ENCODE results near the gene GATC.
"Not testable (repeated sequence)": the region's sequence is repeated elsewhere in the genome, so short reads cannot be mapped to it uniquely, and the experiment has no call there.

Gene GATC

GRCh38 chr12:120447992-120448391 is 1.7 kb downstream of the GATC start:
- no peaks in the 10 kb centered on the region for H3K9me3 ChIP-seq (ENCODE audit: control extremely low read depth in 1 of 5, control insufficient read depth in 4 of 5, insufficient read depth in 2 of 5, low read depth in 1 of 5, low read length in 4 of 5)
- H3K36me3 ChIP-seq (ENCODE audit: control insufficient read depth in 4 of 4, insufficient read depth in 4 of 4, low read length in 3 of 4) = peaks cover 8 to 33% (median 22%) of the 10 kb centered on the region in 4 experiments
- H3K27me3 ChIP-seq (replicated peaks in 2 of 5; ENCODE audit: control insufficient read depth in 4 of 5, insufficient read depth in 5 of 5, low read length in 4 of 5) = no peaks in the 10 kb centered on the region
- no peak overlapping the region for H3K27ac ChIP-seq (ENCODE audit: insufficient read depth in 1 of 2, low read depth in 1 of 2, low read length in 2 of 2, poor library complexity in 1 of 2, severe bottlenecking in 2 of 2)
- POLR2A ChIA-PET = no interaction called here
- no peak for DNase-seq
- H3K4me3 ChIP-seq (ENCODE audit: control insufficient read depth in 1 of 7, extremely low read depth in 1 of 7, insufficient read depth in 4 of 7, low read depth in 2 of 7, low read length in 6 of 7) = peak overlapping the region in 1 of 7 experiments; percentile 92
- CTCF ChIA-PET = interaction anchor here (2.0 to 29.5 kb wide), 2 partner anchors 9 to 17 kb away, joined by 5 to 545 read pairs; partner anchors contain the start of gene SRSF9
- peaks cover 15 to 28% (median 22%) of the 10 kb centered on the region in 4 experiments for H3K4me1 ChIP-seq (ENCODE audit: control extremely low read depth in 1 of 4, control insufficient read depth in 4 of 4, insufficient read depth in 4 of 4, low read length in 3 of 4)
- 93% methylated on average over 3 of the region's 4 CpGs for WGBS (ENCODE audit: insufficient coverage)

DNA sequence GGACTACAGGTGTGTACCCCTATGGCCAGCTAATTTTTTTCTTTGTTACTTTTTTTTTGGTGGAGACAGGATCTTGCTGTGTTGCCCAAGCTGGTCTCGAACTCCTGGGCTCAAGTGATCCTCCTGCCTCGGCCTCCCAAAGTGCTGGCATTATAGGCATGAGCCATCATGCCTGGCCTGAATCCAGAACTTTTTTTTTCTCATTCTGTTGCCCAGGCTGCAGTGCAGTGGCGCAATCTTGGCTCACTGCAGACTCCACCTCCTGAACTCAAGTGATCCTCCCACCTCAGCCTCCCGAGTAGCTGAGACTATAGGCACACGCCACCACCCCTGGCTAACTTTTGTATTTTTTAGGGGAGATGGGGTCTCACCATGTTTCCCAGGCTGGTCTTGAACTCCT is 6.3 kb downstream of the GATC start:
- peaks cover 15 to 46% (median 32%) of the 10 kb centered on the region in 4 experiments for H3K36me3 ChIP-seq (ENCODE audit: control insufficient read depth in 4 of 4, insufficient read depth in 4 of 4, low read length in 3 of 4)
- H3K27ac ChIP-seq (ENCODE audit: insufficient read depth in 1 of 2, low read depth in 1 of 2, low read length in 2 of 2, poor library complexity in 1 of 2, severe bottlenecking in 2 of 2); H3K27me3 ChIP-seq (replicated peaks in 2 of 5; ENCODE audit: control insufficient read depth in 4 of 5, insufficient read depth in 5 of 5, low read length in 4 of 5); H3K4me1 ChIP-seq (ENCODE audit: control extremely low read depth in 1 of 4, control insufficient read depth in 4 of 4, insufficient read depth in 4 of 4, low read length in 3 of 4); H3K4me3 ChIP-seq (ENCODE audit: control insufficient read depth in 1 of 7, extremely low read depth in 1 of 7, insufficient read depth in 4 of 7, low read depth in 2 of 7, low read length in 6 of 7); H3K9me3 ChIP-seq (ENCODE audit: control extremely low read depth in 1 of 5, control insufficient read depth in 4 of 5, insufficient read depth in 2 of 5, low read depth in 1 of 5, low read length in 4 of 5); DNase-seq: not testable (repeated sequence)
- 96% methylated on average over 4 of the region's 5 CpGs for WGBS (ENCODE audit: insufficient coverage)
- POLR2A ChIA-PET = interaction anchor here (0.6 to 0.7 kb wide), 2 partner anchors 15 to 888 kb away, joined by 3 read pairs; no protein-coding TSS in a partner anchor
- CTCF ChIA-PET = interaction anchor here (1.2 to 29.5 kb wide), 3 partner anchors 7 to 115 kb away, joined by 3 to 545 read pairs (median 545); partner anchors contain the start of genes COX6A1, GATC, SRSF9 and TRIAP1

GRCh38 chr12:120453060-120453750 is 7.0 kb downstream of the GATC start:
- Histone ChIP-seq H3K9me3 (ENCODE audit: control extremely low read depth in 1 of 5, control insufficient read depth in 4 of 5, insufficient read depth in 2 of 5, low read depth in 1 of 5, low read length in 4 of 5) (no peaks in the 10 kb centered on the region), H3K27ac (ENCODE audit: insufficient read depth in 1 of 2, low read depth in 1 of 2, low read length in 2 of 2, poor library complexity in 1 of 2, severe bottlenecking in 2 of 2) (no peak overlapping the region), H3K4me1 (ENCODE audit: control extremely low read depth in 1 of 4, control insufficient read depth in 4 of 4, insufficient read depth in 4 of 4, low read length in 3 of 4) (no peaks in the 10 kb centered on the region), H3K27me3 (replicated peaks in 2 of 5; ENCODE audit: control insufficient read depth in 4 of 5, insufficient read depth in 5 of 5, low read length in 4 of 5) (no peaks in the 10 kb centered on the region), H3K4me3 (ENCODE audit: control insufficient read depth in 1 of 7, extremely low read depth in 1 of 7, insufficient read depth in 4 of 7, low read depth in 2 of 7, low read length in 6 of 7) (no peak overlapping the region), H3K36me3 (ENCODE audit: control insufficient read depth in 4 of 4, insufficient read depth in 4 of 4, low read length in 3 of 4) (peaks cover 16 to 52% (median 35%) of the 10 kb centered on the region in 4 experiments)
- POLR2A ChIA-PET = interaction anchor here (0.5 to 0.7 kb wide), 2 partner anchors 14 to 157 kb away, joined by 3 read pairs; no protein-coding TSS in a partner anchor
- 96% methylated on average over 2 of the region's 3 CpGs for WGBS (ENCODE audit: insufficient coverage)
- CTCF ChIA-PET = interaction anchor here (1.2 to 29.5 kb wide), 3 partner anchors 8 to 114 kb away, joined by 3 to 545 read pairs (median 545); partner anchors contain the start of genes COX6A1, GATC, SRSF9 and TRIAP1
- DNase-seq = no peak

GRCh38 chr12:120453977-120454376 is 7.7 kb downstream of the GATC start:
- ChIA-PET CTCF (interaction anchor here (1.3 to 29.5 kb wide), 3 partner anchors 9 to 47 kb away, joined by 4 to 545 read pairs (median 545); partner anchors contain the start of genes COX6A1, GATC, SRSF9 and TRIAP1), POLR2A (no interaction called here)
- Histone ChIP-seq H3K4me1 (ENCODE audit: control extremely low read depth in 1 of 4, control insufficient read depth in 4 of 4, insufficient read depth in 4 of 4, low read length in 3 of 4) (no peaks in the 10 kb centered on the region), H3K4me3 (ENCODE audit: control insufficient read depth in 1 of 7, extremely low read depth in 1 of 7, insufficient read depth in 4 of 7, low read depth in 2 of 7, low read length in 6 of 7) (no peak overlapping the region), H3K36me3 (ENCODE audit: control insufficient read depth in 4 of 4, insufficient read depth in 4 of 4, low read length in 3 of 4) (peaks cover 21 to 60% (median 39%) of the 10 kb centered on the region in 4 experiments), H3K9me3 (ENCODE audit: control extremely low read depth in 1 of 5, control insufficient read depth in 4 of 5, insufficient read depth in 2 of 5, low read depth in 1 of 5, low read length in 4 of 5) (no peaks in the 10 kb centered on the region), H3K27me3 (replicated peaks in 2 of 5; ENCODE audit: control insufficient read depth in 4 of 5, insufficient read depth in 5 of 5, low read length in 4 of 5) (no peaks in the 10 kb centered on the region), H3K27ac (ENCODE audit: insufficient read depth in 1 of 2, low read depth in 1 of 2, low read length in 2 of 2, poor library complexity in 1 of 2, severe bottlenecking in 2 of 2) (no peak overlapping the region)
- WGBS (ENCODE audit: insufficient coverage) = 100% methylated on average over 3 of the region's 4 CpGs
- peak in 2 of 3 donors; percentile 60 for DNase-seq

DNA sequence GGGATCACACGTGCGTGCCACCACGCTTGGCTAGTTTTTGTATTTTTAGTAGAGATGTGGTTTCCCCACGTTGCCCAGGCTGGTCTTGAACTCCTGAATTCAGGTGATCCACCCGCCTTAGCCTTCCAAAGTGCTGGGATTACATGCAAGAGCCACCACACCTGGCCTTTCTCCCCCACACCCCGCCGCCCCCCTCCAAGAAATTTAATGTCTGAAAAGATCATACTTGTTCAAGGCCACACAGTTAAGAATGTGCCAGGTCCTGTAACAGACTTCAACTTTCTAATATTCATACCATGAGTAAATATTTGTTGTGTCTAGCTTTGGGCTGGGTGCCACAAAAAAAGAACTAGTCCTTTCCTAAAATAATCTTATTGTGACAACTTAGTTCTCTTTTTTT is 9.1 kb downstream of the GATC start:
- H3K36me3 ChIP-seq (ENCODE audit: control insufficient read depth in 4 of 4, insufficient read depth in 4 of 4, low read length in 3 of 4) = peaks cover 25 to 67% (median 44%) of the 10 kb centered on the region in 4 experiments

GRCh38 chr12:120457133-120457532 is 10.9 kb downstream of the GATC start:
- no peaks in the 10 kb centered on the region for H3K4me1 ChIP-seq (ENCODE audit: control extremely low read depth in 1 of 4, control insufficient read depth in 4 of 4, insufficient read depth in 4 of 4, low read length in 3 of 4)
- no peak overlapping the region for H3K4me3 ChIP-seq (ENCODE audit: control insufficient read depth in 1 of 7, extremely low read depth in 1 of 7, insufficient read depth in 4 of 7, low read depth in 2 of 7, low read length in 6 of 7)
- no peaks in the 10 kb centered on the region for H3K9me3 ChIP-seq (ENCODE audit: control extremely low read depth in 1 of 5, control insufficient read depth in 4 of 5, insufficient read depth in 2 of 5, low read depth in 1 of 5, low read length in 4 of 5)
- no peaks in the 10 kb centered on the region for H3K27me3 ChIP-seq (replicated peaks in 2 of 5; ENCODE audit: control insufficient read depth in 4 of 5, insufficient read depth in 5 of 5, low read length in 4 of 5)
- CTCF ChIA-PET = interaction anchor here (0.9 to 29.5 kb wide), 8 partner anchors 8 to 93 kb away, joined by 3 to 545 read pairs (median 4); partner anchors contain the start of genes COX6A1, DYNLL1, GATC and SRSF9
- WGBS (ENCODE audit: insufficient coverage) = 98% methylated on average over 5 of the region's 6 CpGs
- POLR2A ChIA-PET = interaction anchor here (0.8 kb wide), 1 partner anchor 111 kb away, joined by 5 read pairs; no protein-coding TSS in a partner anchor
- H3K36me3 ChIP-seq (ENCODE audit: control insufficient read depth in 4 of 4, insufficient read depth in 4 of 4, low read length in 3 of 4) = peaks cover 22 to 78% (median 50%) of the 10 kb centered on the region in 4 experiments
- no peak overlapping the region for H3K27ac ChIP-seq (ENCODE audit: insufficient read depth in 1 of 2, low read depth in 1 of 2, low read length in 2 of 2, poor library complexity in 1 of 2, severe bottlenecking in 2 of 2)
- DNase-seq = peak; percentile 46 to 74 (median 71)

More for the DNA sequence above, 9.1 kb downstream of the GATC start:
- H3K27me3 ChIP-seq (replicated peaks in 2 of 5; ENCODE audit: control insufficient read depth in 4 of 5, insufficient read depth in 5 of 5, low read length in 4 of 5) = no peaks in the 10 kb centered on the region
- no peak overlapping the region for H3K27ac ChIP-seq (ENCODE audit: insufficient read depth in 1 of 2, low read depth in 1 of 2, low read length in 2 of 2, poor library complexity in 1 of 2, severe bottlenecking in 2 of 2)
- no peaks in the 10 kb centered on the region for H3K9me3 ChIP-seq (ENCODE audit: control extremely low read depth in 1 of 5, control insufficient read depth in 4 of 5, insufficient read depth in 2 of 5, low read depth in 1 of 5, low read length in 4 of 5)
- DNase-seq = no peak
- H3K4me3 ChIP-seq (ENCODE audit: control insufficient read depth in 1 of 7, extremely low read depth in 1 of 7, insufficient read depth in 4 of 7, low read depth in 2 of 7, low read length in 6 of 7) = no peak overlapping the region
- ChIA-PET CTCF (interaction anchor here (1.3 to 29.5 kb wide), 3 partner anchors 10 to 46 kb away, joined by 4 to 545 read pairs (median 545); partner anchors contain the start of genes COX6A1, GATC, SRSF9 and TRIAP1), POLR2A (interaction anchor here (0.6 to 1.4 kb wide), 2 partner anchors 13 to 1348 kb away, joined by 3 to 5 read pairs; partner anchors contain the start of gene SETD1B)
- no peaks in the 10 kb centered on the region for H3K4me1 ChIP-seq (ENCODE audit: control extremely low read depth in 1 of 4, control insufficient read depth in 4 of 4, insufficient read depth in 4 of 4, low read length in 3 of 4)
- 95% methylated on average over 5 of the region's 7 CpGs for WGBS (ENCODE audit: insufficient coverage)

Measured in common myeloid progenitor, CD34-positive (primary cell).